DMS153 treated with DMSO at 0.1 percent for 48 hours (cell line): ENCODE results near the gene RUNDC1.

Experiments
- DNase-seq: peaks from one replicate; lab custom pipeline; 2025; ENCODE audit not compliant: unreplicated experiment; lab: John Stamatoyannopoulos, UW

Gene RUNDC1

DNA sequence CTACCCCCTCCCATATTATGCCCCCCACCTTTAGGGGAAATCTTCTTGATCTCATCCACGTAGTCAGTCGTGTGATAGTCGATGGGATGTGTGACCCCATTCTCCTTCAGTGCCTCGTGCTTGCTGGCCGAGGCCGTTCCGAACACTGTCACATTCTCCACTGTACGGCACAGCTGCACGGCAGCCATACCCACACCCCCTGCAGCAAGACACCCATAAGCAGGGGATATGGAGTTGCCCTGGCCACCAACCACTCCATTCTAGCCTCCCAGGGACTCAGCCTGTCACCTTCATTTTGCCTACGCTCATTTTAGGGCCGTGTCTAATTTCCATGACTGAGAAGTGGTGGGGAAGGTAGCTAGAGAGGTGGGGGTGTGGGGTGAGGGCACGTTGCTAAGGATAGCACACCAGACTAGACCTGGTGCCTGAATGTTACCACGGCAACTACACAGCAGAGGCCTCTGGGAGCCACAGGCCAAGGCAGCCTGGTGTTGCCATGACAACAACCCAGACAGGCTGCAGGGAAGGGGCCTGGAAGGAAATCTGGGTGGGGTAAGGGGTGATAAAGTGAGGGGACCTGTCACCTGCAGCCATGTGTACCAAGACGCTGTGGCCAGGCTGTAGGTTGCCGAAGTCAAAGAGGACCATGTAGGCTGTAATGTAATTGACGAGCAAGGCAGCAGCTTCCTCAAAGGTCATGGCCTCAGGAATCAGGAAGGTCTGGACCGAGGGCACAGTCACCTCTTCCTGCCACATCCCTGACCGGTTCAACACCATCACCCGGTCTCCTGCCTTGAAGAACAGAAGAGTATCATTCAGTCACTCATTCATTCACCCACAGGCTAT, 37.9 kb downstream of the RUNDC1 start:
- no peak for DNase-seq

- no peak for DNase-seq
These were observed 38.6 kb downstream of the RUNDC1 start for GRCh38 chr17:43018932-43019331.

- no peak for DNase-seq
These were observed 39.1 kb downstream of the RUNDC1 start for GRCh38 chr17:43019418-43019817.

DNA sequence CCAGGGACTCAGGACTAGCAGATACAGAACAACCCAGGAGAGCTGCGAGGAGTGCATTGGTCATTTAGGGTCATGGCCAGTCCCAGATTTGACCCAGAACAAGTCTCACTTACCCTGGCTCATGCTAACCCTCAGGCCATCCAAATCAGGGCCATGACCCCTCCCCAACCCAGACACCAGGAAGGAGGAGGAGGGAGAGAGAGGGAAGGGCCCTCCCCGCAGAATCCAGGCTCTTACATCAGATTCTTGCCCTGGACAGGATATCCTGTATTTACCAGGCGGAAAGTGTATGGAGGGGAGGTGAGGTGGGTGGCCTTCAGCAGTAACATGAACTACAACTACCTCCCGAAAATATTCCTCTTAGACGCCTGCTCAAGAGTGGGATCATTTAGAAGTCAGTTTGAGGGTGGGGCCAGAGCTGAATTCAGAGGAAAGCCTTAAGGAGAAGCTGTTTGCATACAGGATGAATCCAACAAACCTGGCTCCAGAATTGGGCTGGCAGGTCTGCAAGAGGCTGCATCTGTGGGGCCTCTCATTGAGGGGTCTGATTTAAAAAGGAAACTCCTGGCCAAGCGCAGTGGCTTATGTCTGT, 39.8 kb downstream of the RUNDC1 start:
- no peak for DNase-seq

GRCh38 chr17:43020789-43021740, 40.7 kb downstream of the RUNDC1 start:
- no peak for DNase-seq

DNA sequence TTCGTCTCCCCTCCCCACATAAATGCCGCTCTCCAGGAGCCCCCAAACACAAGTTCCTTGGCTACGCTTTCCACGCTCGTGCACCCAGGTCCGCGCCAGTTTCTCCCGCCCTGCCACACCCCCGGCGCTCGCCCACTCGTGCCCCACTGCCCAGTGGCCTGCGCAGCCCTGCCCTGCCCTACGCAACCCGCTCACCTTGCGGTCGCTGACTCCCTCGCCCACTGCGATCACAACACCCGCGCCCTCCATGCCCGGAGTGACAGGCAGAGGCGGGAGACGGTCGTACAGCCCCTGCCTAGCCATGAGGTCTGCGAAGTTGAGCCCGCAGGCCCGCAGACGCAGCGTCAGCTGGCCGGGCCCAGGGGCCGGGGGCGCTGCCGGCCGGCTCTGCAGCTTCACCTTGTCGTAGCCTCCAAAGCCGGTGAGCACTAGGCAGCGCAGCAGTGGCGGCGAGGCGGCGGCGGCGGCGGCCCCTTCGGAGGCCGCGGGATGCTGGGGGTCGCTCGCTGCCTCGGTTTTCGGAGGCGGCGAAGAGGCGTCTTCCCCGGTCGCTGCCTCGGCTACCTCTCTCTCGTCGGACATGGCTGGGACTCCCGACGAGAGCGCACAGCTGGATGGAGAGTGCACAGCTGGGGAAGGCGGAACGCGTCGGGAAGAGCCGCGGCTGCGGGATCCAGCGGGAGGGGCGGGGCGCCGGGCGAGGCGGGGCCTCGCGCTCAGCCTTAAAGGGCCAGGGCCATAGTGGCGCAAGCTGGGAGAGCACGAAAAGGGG, 41.6 kb downstream of the RUNDC1 start, which contains the start of gene VAT1:
VAT1 (minus strand) TSS at position 645 of the 772 bp plus-strand sequence; CDS start at position 582, 63 bp downstream.
- DNase-seq: peak; percentile 42

DNA sequence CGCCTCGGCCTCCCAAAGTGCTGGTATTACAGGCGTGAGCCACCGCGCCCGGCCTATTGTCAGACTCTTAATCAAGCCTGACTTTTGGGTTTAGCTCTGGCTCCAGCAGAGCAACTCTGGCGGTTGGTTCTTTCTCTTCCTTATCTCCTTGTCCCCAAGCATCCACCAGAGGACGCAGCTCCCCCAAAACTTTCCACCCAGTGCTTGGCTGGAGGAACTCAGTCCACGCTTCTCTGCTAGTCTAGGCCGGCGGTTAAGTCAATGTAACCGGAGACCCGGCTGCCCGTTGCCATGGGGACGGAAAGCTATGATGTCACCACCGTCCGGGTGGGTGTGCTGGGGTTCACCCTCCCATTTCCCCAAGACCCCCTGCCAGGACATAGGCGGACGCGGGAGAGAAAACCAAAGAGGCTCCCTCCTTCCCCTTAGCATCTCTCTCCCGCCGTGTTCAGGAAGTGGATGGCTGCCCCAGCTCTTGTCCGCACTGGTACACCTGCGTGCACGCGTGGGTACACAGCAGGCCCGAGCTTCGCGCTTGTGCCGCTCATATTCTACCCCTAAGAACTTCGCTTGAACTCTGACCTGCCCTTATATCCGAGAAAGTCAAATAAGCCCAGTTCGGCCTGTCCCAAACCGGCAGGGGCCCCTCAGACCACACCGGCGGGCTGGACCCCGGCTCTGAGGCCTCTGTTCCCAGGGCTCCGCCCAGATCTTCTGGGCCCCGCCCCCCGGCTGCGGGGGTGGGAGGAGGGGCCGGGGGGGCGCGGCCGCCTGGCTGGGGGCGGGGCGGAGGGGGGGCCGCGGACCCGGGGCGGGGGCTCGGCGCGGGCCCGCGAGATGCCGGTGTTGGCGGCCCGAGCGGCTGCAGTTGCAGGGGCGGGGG, 44.3 kb downstream of the RUNDC1 start, which contains the start of gene RND2:
RND2 (plus strand) TSS at position 825 of the 883 bp plus-strand sequence. CDS start 117 bp downstream, outside the sequence.
- peak; percentile 85 for DNase-seq

DNA sequence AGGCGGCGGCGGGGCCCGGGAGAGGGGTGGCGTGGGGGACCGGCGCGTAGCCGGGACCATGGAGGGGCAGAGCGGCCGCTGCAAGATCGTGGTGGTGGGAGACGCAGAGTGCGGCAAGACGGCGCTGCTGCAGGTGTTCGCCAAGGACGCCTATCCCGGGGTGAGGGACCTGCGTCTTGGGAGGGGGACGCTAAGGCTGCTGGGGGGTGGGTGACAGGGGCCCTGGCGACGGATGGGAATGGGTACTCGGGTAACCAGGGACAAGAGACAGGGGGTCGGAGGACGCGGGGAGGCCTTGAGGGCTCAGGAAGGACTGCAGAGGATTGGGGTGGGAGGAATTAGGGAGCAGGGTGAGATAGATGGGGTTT, 44.9 kb downstream of the RUNDC1 start:
- no peak for DNase-seq

- no peak for DNase-seq
These were observed 45.6 kb downstream of the RUNDC1 start for GRCh38 chr17:43025766-43026537.

- no peak for DNase-seq
These were observed 46.2 kb downstream of the RUNDC1 start for GRCh38 chr17:43026595-43026994.

DNA sequence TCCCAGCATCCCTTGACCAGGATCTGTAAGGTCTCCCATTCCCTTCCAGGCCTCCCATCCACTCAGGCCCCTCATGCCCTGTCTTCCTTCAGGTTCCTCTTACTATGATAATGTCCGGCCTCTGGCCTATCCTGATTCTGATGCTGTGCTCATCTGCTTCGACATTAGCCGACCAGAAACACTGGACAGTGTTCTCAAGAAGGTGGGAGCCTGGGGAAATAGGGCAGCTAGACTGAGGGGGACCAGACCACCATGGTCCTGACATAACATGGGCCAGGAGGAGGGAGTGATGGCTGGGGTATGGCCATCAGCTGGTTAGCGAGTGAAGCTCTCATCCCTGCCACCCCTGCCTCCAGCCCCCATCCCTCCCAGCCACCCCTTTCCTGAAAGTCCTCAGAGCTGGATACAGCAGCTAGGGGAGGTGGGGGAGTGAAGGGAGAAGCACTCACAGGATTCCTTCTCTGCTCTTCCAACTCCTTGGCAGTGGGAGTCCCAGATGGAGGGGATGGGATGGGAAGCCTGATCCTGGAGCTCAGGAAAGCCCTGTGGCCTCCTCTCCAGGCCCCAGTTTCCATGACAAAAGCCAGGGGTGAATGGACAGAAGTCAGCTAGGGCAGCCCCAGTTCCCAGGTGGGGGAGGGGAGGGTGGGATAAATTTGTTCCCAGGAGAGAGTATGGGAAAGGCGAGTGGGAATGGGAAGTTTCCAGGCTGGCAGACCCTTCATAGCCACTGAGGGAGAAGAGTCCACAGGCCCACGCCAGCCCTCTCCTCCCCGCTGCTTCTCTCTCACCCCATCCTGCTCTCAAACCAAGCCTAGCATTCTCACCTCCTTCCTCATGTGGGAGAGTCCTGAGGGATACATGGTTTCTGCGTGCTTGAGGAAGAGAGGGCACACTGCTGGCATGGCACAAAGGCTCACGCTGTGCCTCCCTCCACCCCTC, 47.0 kb downstream of the RUNDC1 start:
- no peak for DNase-seq

- no peak for DNase-seq
These were observed 48.0 kb downstream of the RUNDC1 start for GRCh38 chr17:43028221-43028861.

GRCh38 chr17:43030137-43030767, 49.9 kb downstream of the RUNDC1 start:
- no peak for DNase-seq

DNA sequence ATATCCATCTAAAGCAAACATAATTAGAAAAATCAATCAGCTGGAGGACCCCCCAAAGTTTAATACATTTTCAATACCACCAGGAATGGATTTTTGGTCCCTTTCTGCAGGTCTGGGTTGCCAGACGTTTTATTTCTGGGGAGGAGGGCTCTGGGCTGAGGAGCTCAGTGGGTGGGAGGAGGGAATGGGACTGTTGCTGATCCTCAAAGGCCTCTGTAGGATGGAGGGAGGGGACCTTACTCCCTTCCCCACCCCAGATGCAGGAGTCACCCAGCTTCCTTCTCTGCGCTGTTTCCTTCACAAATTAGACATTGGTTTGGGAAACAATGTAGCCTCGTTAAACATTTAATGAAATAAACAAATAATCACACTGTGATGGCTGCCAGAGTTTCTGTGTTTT, 51.3 kb downstream of the RUNDC1 start:
- DNase-seq: no peak

DNA sequence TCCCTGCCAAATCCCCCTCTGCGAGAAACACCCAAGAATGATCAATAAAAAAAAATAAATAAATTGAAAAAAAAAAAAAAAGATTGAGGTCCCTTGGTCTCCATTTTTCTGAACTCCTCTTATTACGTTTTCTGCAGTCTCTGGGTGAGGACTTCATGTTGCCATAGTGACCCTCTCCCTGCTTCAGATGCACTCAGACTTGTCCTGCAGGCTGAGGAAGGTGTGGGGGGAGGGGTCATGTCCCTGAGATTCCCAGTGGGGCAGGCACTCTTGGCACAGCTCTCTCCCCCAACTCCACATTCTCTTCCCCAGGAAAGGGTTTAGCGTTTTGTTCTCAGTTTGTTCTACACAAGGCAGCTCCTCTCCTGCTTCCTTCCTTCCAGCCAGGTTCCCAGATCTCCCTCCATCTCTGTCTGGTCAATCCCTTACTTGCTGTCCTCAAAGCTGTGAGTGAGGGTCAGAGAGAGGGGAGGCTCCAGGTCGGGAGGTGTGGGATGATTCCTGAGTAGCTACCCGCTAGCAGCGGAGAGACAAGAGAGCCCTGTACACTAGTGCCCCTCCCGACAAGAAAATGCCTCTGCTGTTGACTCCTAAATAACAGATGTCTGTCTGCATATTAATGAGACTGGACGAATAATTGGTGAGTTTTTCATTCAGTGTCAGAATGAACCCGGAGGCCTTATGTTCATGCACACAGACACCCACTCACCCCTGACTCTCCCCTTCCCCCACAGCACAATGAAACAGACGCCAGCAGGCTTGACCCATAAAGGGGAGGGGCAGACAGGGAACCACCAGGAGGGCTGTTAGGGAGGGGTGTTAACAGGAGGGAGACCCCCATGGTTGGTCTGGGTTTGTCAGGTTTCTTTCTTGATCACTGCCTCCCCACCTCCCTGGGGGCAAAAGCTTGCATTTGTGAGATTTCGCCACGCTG, 53.9 kb downstream of the RUNDC1 start:
- no peak for DNase-seq

- no peak for DNase-seq
These were observed 54.5 kb downstream of the RUNDC1 start for GRCh38 chr17:43034894-43035293.
